ENCODE measurements around the gene CST11. TPM values are rescaled to one million over a fixed set of nuclear protein-coding genes. Genes with fewer than 3 reads are reported as not detected.

Gene CST11
- total and polyA plus RNA-seq, 4 donors = not detected

DNA sequence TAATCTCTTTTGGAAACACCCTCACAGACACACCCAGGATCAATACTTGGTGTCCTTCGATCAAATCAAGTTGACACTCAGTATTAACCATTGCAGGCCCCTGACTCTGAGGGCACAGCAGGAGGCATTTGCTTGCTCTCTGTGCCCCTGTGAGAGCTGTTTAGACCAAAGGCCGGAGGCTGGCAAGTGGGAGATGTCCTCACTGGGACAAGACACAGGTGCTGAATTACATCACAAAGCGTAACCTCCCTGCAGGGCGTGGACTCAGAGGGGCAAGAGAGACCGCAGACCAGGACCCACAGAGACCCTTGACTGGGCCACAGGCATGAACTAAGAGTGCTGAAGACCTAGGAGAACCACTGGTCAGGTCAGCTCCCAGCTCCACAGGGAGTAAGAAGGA, 38.1 kb upstream of the CST11 start, which contains the start of gene CST8:
Gene CST8 (plus strand): TSS at position 301 of the 400 bp plus-strand sequence. CDS start 551 bp downstream, outside the sequence.
- H3K27me3 ChIP-seq (ENCODE audit: control insufficient read depth in 4 of 4, insufficient read depth in 4 of 4, low read length in 3 of 4) = no peaks in the 10 kb centered on the region
- no peaks in the 10 kb centered on the region for H3K4me1 ChIP-seq (ENCODE audit: control insufficient read depth in 4 of 4, insufficient read depth in 4 of 4, low read length in 3 of 4)
- DNase-seq (ENCODE audit: low spot score) = no peak
- H3K4me3 ChIP-seq (ENCODE audit: low read depth in 1 of 3, low read length in 3 of 3) = no peak within 1 kb of the TSS
- no peak within 1 kb of the TSS for H3K9ac ChIP-seq (ENCODE audit: low read depth in 1 of 2, low read length in 2 of 2)
- 85% methylated on average over 5 of the region's 5 CpGs for WGBS
- peaks cover 0 to 4% (median 1%) of the 10 kb centered on the region in 4 donors for H3K9me3 ChIP-seq (ENCODE audit: control insufficient read depth in 4 of 4, low read length in 3 of 4)
- no peak within 1 kb of the TSS for H3K27ac ChIP-seq (ENCODE audit: low read depth in 1 of 2, low read length in 2 of 2)
- TF ChIP-seq RXRA (IDR thresholded peaks at IDR 0.05) (no peak), HNF4A (conservative IDR thresholded peaks at IDR 0.05) (no peak), NR2F2 (IDR thresholded peaks at IDR 0.05) (no peak), GABPA (IDR thresholded peaks at IDR 0.05 in 1 of 2, conservative IDR thresholded peaks at IDR 0.05 in 1 of 2) (no peak), TAF1 (conservative IDR thresholded peaks at IDR 0.05) (no peak), MAX (IDR thresholded peaks at IDR 0.05) (no peak), ZBTB33 (IDR thresholded peaks at IDR 0.05) (no peak), REST (IDR thresholded peaks at IDR 0.05) (no peak), EGR1 (IDR thresholded peaks at IDR 0.05; ENCODE audit: low read depth in 2 of 2) (no peak), JUND (IDR thresholded peaks at IDR 0.05) (no peak), FOXA2 (IDR thresholded peaks at IDR 0.05) (no peak), FOXA1 (IDR thresholded peaks at IDR 0.05) (no peak), HNF4G (IDR thresholded peaks at IDR 0.05) (no peak)
- TF ChIP-seq, protein P1, sequence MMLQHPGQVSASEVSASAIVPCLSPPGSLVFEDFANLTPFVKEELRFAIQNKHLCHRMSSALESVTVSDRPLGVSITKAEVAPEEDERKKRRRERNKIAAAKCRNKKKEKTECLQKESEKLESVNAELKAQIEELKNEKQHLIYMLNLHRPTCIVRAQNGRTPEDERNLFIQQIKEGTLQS (IDR thresholded peaks at IDR 0.05) = no peak
- H3K36me3 ChIP-seq (ENCODE audit: control insufficient read depth in 4 of 4, insufficient read depth in 3 of 4, low read depth in 1 of 4, low read length in 3 of 4) = no peaks in the 10 kb centered on the region

GRCh38 chr20:23488996-23489395, 36.3 kb upstream of the CST11 start:
- DNase-seq (ENCODE audit: low spot score) = no peak
- TF ChIP-seq HNF4A (conservative IDR thresholded peaks at IDR 0.05) (no peak), NR2F2 (IDR thresholded peaks at IDR 0.05) (no peak), FOXA2 (IDR thresholded peaks at IDR 0.05) (no peak), TAF1 (conservative IDR thresholded peaks at IDR 0.05) (no peak), GABPA (IDR thresholded peaks at IDR 0.05 in 1 of 2, conservative IDR thresholded peaks at IDR 0.05 in 1 of 2) (no peak), RAD21 (IDR thresholded peaks at IDR 0.05) (no peak), FOXA1 (IDR thresholded peaks at IDR 0.05) (no peak), SP1 (IDR thresholded peaks at IDR 0.05) (no peak), YY1 (IDR thresholded peaks at IDR 0.05) (no peak)
- TF ChIP-seq, protein P2, sequence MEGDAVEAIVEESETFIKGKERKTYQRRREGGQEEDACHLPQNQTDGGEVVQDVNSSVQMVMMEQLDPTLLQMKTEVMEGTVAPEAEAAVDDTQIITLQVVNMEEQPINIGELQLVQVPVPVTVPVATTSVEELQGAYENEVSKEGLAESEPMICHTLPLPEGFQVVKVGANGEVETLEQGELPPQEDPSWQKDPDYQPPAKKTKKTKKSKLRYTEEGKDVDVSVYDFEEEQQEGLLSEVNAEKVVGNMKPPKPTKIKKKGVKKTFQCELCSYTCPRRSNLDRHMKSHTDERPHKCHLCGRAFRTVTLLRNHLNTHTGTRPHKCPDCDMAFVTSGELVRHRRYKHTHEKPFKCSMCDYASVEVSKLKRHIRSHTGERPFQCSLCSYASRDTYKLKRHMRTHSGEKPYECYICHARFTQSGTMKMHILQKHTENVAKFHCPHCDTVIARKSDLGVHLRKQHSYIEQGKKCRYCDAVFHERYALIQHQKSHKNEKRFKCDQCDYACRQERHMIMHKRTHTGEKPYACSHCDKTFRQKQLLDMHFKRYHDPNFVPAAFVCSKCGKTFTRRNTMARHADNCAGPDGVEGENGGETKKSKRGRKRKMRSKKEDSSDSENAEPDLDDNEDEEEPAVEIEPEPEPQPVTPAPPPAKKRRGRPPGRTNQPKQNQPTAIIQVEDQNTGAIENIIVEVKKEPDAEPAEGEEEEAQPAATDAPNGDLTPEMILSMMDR (IDR thresholded peaks at IDR 0.05; ENCODE audit: low read depth, low read length, missing input control) = no peak
- H3K27ac ChIP-seq (ENCODE audit: low read depth in 1 of 2, low read length in 2 of 2) = no peak overlapping the region
- no peaks in the 10 kb centered on the region for H3K4me1 ChIP-seq (ENCODE audit: control insufficient read depth in 4 of 4, insufficient read depth in 4 of 4, low read length in 3 of 4)
- H3K9ac ChIP-seq (ENCODE audit: low read depth in 1 of 2, low read length in 2 of 2) = no peak overlapping the region
- H3K4me3 ChIP-seq (ENCODE audit: low read depth in 1 of 3, low read length in 3 of 3) = no peak overlapping the region
- no peaks in the 10 kb centered on the region for H3K27me3 ChIP-seq (ENCODE audit: control insufficient read depth in 4 of 4, insufficient read depth in 4 of 4, low read length in 3 of 4)
- H3K9me3 ChIP-seq (ENCODE audit: control insufficient read depth in 4 of 4, low read length in 3 of 4) = peaks cover 0 to 4% (median 1%) of the 10 kb centered on the region in 4 donors
- WGBS = 95% methylated on average over 3 of the region's 3 CpGs
- H3K36me3 ChIP-seq (ENCODE audit: control insufficient read depth in 4 of 4, insufficient read depth in 3 of 4, low read depth in 1 of 4, low read length in 3 of 4) = no peaks in the 10 kb centered on the region
